ENCODE data around the gene ATP7B. TPM values are rescaled to one million over a fixed set of nuclear protein-coding genes. Genes with fewer than 3 reads are reported as not detected.

Gene ATP7B
- polyA plus RNA-seq, 3 donors, result 0.39 to 0.44 TPM; not detected in 1

DNA sequence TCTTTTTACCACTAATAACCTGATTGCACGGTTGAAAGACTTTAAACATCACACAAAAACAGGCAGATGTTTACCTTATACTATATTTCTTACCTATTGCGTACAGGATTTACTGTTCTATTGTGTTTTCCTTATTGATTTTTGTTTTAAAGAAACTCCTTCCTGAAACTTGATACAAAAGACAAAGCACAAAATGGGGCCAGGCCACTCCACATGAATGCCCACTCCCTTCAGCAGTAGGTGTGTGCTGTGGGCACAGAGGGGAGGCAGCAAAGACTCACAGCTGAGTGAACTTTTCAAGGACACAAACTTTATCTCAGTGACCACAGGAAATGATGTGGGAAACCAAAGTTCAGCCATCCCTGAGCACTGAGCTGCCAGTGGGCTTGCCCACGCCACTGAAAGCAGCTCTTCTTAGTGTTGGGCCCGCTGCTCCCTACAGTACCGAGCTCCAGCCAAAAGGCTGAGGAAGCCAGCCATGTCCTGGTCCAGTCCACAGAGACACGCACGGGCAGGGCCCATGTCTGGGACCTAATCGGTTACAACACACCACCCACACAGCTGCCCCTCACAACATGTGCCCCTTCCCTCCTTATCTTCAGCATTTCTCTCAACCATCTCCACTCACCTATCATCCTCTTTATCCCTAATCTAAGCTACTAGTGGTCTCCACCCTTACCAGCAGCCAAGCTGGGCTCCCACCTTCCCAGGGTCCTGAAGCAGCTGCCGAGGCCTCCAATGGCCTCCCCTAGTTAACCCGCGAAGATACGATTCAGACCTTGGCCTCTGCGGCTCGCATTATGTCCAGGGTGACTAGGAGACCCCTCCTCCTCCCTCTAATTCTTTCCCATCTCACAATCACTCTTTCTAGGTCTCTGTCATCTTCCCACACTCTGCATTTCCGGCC, 39.5 kb downstream of the ATP7B start:
- no peak overlapping the region for H3K4me2 ChIP-seq (replicated peaks; ENCODE audit: extremely low read depth, low read length, poor library complexity, severe bottlenecking)

GRCh38 chr13:51970349-51970748, 40.9 kb downstream of the ATP7B start:
- no peak for DNase-seq
- intact Hi-C loops (cut with micrococcal nuclease), result no loop called here
- H3K27ac ChIP-seq (ENCODE audit: low read depth in 1 of 2, low read length in 2 of 2), result no peak overlapping the region
- Mint-ChIP-seq H3K27me3 (ENCODE audit: low read depth in 3 of 3) (peaks cover 0 to 5% (median 4%) of the 10 kb centered on the region in 3 donors), H3K4me1 (peaks cover 5% of the 10 kb centered on the region), H3K9me3 (peaks cover 0 to 3% (median 0%) of the 10 kb centered on the region in 7 donors), H3K27ac (no peak overlapping the region), H3K36me3 (no peaks in the 10 kb centered on the region), H3K4me3 (no peak overlapping the region)
- no peaks in the 10 kb centered on the region for H3K9me3 ChIP-seq (replicated peaks in 1 of 2; ENCODE audit: control insufficient read depth in 1 of 2, insufficient read depth in 1 of 2, low read length in 2 of 2)
- no peak overlapping the region for H3K9ac ChIP-seq (ENCODE audit: insufficient read depth, low read length, poor library complexity, severe bottlenecking)
- no peaks in the 10 kb centered on the region for H3K79me2 ChIP-seq (ENCODE audit: insufficient read depth, low read length)
- H3K4me1 ChIP-seq (ENCODE audit: control insufficient read depth in 1 of 2, insufficient read depth in 2 of 2, low read length in 2 of 2), result no peaks in the 10 kb centered on the region
- TF ChIP-seq CTCF (IDR thresholded peaks at IDR 0.05), result no peak
- no peaks in the 10 kb centered on the region for H3K27me3 ChIP-seq (ENCODE audit: control insufficient read depth in 2 of 2, insufficient read depth in 2 of 2, low read length in 2 of 2)
- H2AFZ ChIP-seq (ENCODE audit: insufficient read depth, low read depth, low read length, poor library complexity, severe bottlenecking), result no peak overlapping the region
- H3K36me3 ChIP-seq (replicated peaks in 1 of 2; ENCODE audit: control insufficient read depth in 1 of 2, insufficient read depth in 2 of 2, low read length in 2 of 2), result no peaks in the 10 kb centered on the region
- H4K20me1 ChIP-seq (ENCODE audit: insufficient read depth, low read length), result no peaks in the 10 kb centered on the region
- H3K4me2 ChIP-seq (replicated peaks; ENCODE audit: extremely low read depth, low read length, poor library complexity, severe bottlenecking), result no peak overlapping the region
- WGBS (ENCODE audit: insufficient coverage), result 79% methylated on average over 4 of the region's 5 CpGs
- no peak overlapping the region for H3K4me3 ChIP-seq (replicated peaks in 1 of 3; ENCODE audit: low read depth in 2 of 3, low read length in 3 of 3)

More for the DNA sequence above, 39.5 kb downstream of the ATP7B start:
- DNase-seq, result no peak
- Histone ChIP-seq H3K36me3 (replicated peaks in 1 of 2; ENCODE audit: control insufficient read depth in 1 of 2, insufficient read depth in 2 of 2, low read length in 2 of 2) (no peaks in the 10 kb centered on the region), H2AFZ (ENCODE audit: insufficient read depth, low read depth, low read length, poor library complexity, severe bottlenecking) (no peak overlapping the region), H4K20me1 (ENCODE audit: insufficient read depth, low read length) (no peaks in the 10 kb centered on the region), H3K9ac (ENCODE audit: insufficient read depth, low read length, poor library complexity, severe bottlenecking) (no peak overlapping the region), H3K27me3 (ENCODE audit: control insufficient read depth in 2 of 2, insufficient read depth in 2 of 2, low read length in 2 of 2) (no peaks in the 10 kb centered on the region), H3K79me2 (ENCODE audit: insufficient read depth, low read length) (no peaks in the 10 kb centered on the region), H3K27ac (ENCODE audit: low read depth in 1 of 2, low read length in 2 of 2) (no peak overlapping the region), H3K9me3 (replicated peaks in 1 of 2; ENCODE audit: control insufficient read depth in 1 of 2, insufficient read depth in 1 of 2, low read length in 2 of 2) (no peaks in the 10 kb centered on the region), H3K4me1 (ENCODE audit: control insufficient read depth in 1 of 2, insufficient read depth in 2 of 2, low read length in 2 of 2) (no peaks in the 10 kb centered on the region), H3K4me3 (replicated peaks in 1 of 3; ENCODE audit: low read depth in 2 of 3, low read length in 3 of 3) (no peak overlapping the region)
- Mint-ChIP-seq H3K27ac (no peak overlapping the region), H3K4me3 (no peak overlapping the region), H3K4me1 (peaks cover 5% of the 10 kb centered on the region), H3K9me3 (peaks cover 0 to 3% (median 0%) of the 10 kb centered on the region in 7 donors), H3K27me3 (ENCODE audit: low read depth in 3 of 3) (peaks cover 0 to 5% (median 2%) of the 10 kb centered on the region in 3 donors), H3K36me3 (no peaks in the 10 kb centered on the region)
- intact Hi-C loops (cut with micrococcal nuclease), result no loop called here
- 92% methylated on average over 12 of the region's 15 CpGs for WGBS (ENCODE audit: insufficient coverage)
- no peak for TF ChIP-seq CTCF (IDR thresholded peaks at IDR 0.05)
